Spleen (tissue), 11 donors: ENCODE results near the gene KLHDC3. TPM values are rescaled to one million over a fixed set of nuclear protein-coding genes. Genes with fewer than 3 reads are reported as not detected.

Experiments
- DNase-seq: peaks from one replicate; pipeline ENCODE4 v3.0.0-alpha.2; 2020
- H3K27ac ChIP-seq, 8 donors: fragments of 200-600 bp; sonication (generic) in 7 of 8; 1 replicate in 4 of 8; 2 replicates in 4 of 8; pipeline versions ENCODE4 v1.5.0 to v1.8.0; 2016 to 2021; ENCODE audit warnings: inconsistent platforms in 4 of 8, mild to moderate bottlenecking in 4 of 8, moderate library complexity in 1 of 8
- H3K27me3 ChIP-seq, 7 donors: fragments of 200-600 bp; sonication (generic) in 6 of 7; replicated peaks in 1 of 7; 1 replicate in 4 of 7; 2 replicates in 3 of 7; pipeline versions ENCODE4 v1.5.0 to v1.8.0; 2016 to 2021; ENCODE audit warnings: inconsistent platforms in 3 of 7, mild to moderate bottlenecking in 1 of 7
- H3K36me3 ChIP-seq, 6 donors: fragments of 200-600 bp; sonication (generic) in 5 of 6; 1 replicate in 4 of 6; 2 replicates in 2 of 6; pipeline versions ENCODE4 v1.5.0 to v1.8.0; 2016 to 2021; ENCODE audit warnings: inconsistent platforms in 2 of 6
- H3K4me1 ChIP-seq, 6 donors: fragments of 200-600 bp; sonication (generic) in 5 of 6; 1 replicate in 3 of 6; 2 replicates in 3 of 6; pipeline versions ENCODE4 v1.5.0 to v1.8.0; 2016 to 2021; ENCODE audit warnings: inconsistent platforms in 3 of 6
- H3K4me3 ChIP-seq, 8 donors: fragments of 200-600 bp; sonication (generic) in 7 of 8; 1 replicate in 4 of 8; 2 replicates in 4 of 8; pipeline versions ENCODE4 v1.5.0 to v1.8.0; 2016 to 2021; ENCODE audit warnings: inconsistent platforms in 4 of 8, mild to moderate bottlenecking in 4 of 8, moderate library complexity in 2 of 8
- H3K9me3 ChIP-seq, 8 donors: fragments of 200-600 bp; sonication (generic) in 7 of 8; 1 replicate in 4 of 8; 2 replicates in 4 of 8; pipeline versions ENCODE4 v1.5.0 to v1.8.0; 2016 to 2021; ENCODE audit warnings: inconsistent platforms in 4 of 8
- POLR2A ChIP-seq, 3 donors: fragments of 450-650 bp; IDR thresholded peaks; one replicate each; pipeline ENCODE4 v1.5.1; 2017; ENCODE audit warnings: antibody characterized with exemption in 3 of 3, mild to moderate bottlenecking in 1 of 3
- POLR2AphosphoS5 ChIP-seq, 3 donors: sonication (generic); formaldehyde crosslinking; IDR thresholded peaks; one replicate each; pipeline ENCODE4 v1.5.1; 2017; ENCODE audit warnings: antibody characterized with exemption in 3 of 3
- WGBS, 5 donors: extraction: QIAGEN DNeasy Blood & Tissue Kit in 3 of 5; methylation state at CpG; one replicate each; pipeline versions ENCODE4 v1.1.5 to v1.1.7; 2013 to 2018; 5-methylcytosine and 5-hydroxymethylcytosine counted together
- intact Hi-C: fragments of 100-400 bp; cut with DNase I; formaldehyde crosslinking; loops from one replicate; pipeline ENCODE4 v1.15.0; 2023; ENCODE audit warnings: low total_unique reads
- polyA plus RNA-seq, 3 donors: library from polyadenylated mRNA; stranded (reverse); fragments of 200-250 nt; gene quantifications; one replicate each; pipeline ENCODE4 v1.2.1, GENCODE V29; 2013
- total RNA-seq, 7 donors: library from RNA; depleted of rRNA in 3 of 7; stranded (reverse); fragments of >200 nt in 3 of 7; fragmentation: NEBNext Ultra II Directional in 4 of 7; extraction: Animal tissue kit (Norgen Biotek cat#: 25700) in 4 of 7; gene quantifications; one replicate each; pipeline versions ENCODE4 v1.1.0 to v1.2.1, GENCODE V29; 2016 to 2021
- TF ChIP-seq, protein P1 (sequence below), 11 experiments: fragments of 200-600 bp in 7 of 11; fragments of 450-650 bp in 4 of 11; sonication (generic) in 4 of 11; IDR thresholded peaks in 8 of 11; conservative IDR thresholded peaks in 3 of 11; 1 replicate in 7 of 11; 2 replicates in 4 of 11; pipeline versions ENCODE4 v1.4.0 to v1.8.0; 2016 to 2021; ENCODE audit warnings: antibody characterized with exemption in 11 of 11, inconsistent platforms in 4 of 11, mild to moderate bottlenecking in 1 of 11
- donor health status: healthy with polysubstance abuse.
- donor health status: DM: no; HTN: no; CAD: no; lungs with moderate emphysema.
- donor health status: DM: no; HTN: no; CAD: no.
- donor health status: Bipolar disorder and iron deficiency.
- donor health status: healthy.
- donor health status: DM: no; HTN: no; CAD: no.
- donor health status: DM: yes; HTN: yes; CAD: no.

Gene KLHDC3
- total and polyA plus RNA-seq, 10 donors = 37.3 to 89.2 (median 66.0) TPM

DNA sequence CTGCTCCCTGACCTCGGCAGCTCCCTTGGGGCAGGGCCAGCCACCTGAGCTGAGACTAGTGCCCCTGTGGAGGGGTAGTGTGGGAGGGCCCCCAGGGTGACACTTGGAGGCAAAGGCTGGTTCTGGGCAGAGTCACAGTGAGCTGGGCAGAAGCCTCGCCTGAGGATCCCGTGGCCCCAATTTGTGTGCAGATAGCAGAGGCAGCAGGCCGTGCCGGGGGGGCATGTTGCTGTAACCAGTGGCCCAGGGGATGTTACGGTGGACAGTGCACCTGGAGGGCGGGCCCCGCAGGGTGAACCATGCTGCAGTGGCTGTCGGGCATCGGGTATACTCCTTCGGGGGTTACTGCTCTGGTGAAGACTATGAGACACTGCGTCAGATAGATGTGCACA, 2.9 kb downstream of the KLHDC3 start:
- DNase-seq = peak; percentile 75
- TF ChIP-seq, protein P1, sequence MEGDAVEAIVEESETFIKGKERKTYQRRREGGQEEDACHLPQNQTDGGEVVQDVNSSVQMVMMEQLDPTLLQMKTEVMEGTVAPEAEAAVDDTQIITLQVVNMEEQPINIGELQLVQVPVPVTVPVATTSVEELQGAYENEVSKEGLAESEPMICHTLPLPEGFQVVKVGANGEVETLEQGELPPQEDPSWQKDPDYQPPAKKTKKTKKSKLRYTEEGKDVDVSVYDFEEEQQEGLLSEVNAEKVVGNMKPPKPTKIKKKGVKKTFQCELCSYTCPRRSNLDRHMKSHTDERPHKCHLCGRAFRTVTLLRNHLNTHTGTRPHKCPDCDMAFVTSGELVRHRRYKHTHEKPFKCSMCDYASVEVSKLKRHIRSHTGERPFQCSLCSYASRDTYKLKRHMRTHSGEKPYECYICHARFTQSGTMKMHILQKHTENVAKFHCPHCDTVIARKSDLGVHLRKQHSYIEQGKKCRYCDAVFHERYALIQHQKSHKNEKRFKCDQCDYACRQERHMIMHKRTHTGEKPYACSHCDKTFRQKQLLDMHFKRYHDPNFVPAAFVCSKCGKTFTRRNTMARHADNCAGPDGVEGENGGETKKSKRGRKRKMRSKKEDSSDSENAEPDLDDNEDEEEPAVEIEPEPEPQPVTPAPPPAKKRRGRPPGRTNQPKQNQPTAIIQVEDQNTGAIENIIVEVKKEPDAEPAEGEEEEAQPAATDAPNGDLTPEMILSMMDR (IDR thresholded peaks at IDR 0.05 in 8 of 11, conservative IDR thresholded peaks at IDR 0.05 in 3 of 11) = no peak
- TF ChIP-seq POLR2A (IDR thresholded peaks at IDR 0.05) = no peak
- TF ChIP-seq POLR2AphosphoS5 (IDR thresholded peaks at IDR 0.05) = no peak
- H3K4me3 ChIP-seq = no peak overlapping the region
- peaks cover 43 to 71% (median 56%) of the 10 kb centered on the region in 6 donors for H3K4me1 ChIP-seq
- WGBS, 5 donors = 79 to 96% (median 93%) methylated on average over 12 of the region's 12 CpGs
- H3K36me3 ChIP-seq = peaks cover 0 to 58% (median 32%) of the 10 kb centered on the region in 6 donors
- intact Hi-C loops = no loop called here
- H3K9me3 ChIP-seq = no peaks in the 10 kb centered on the region
- H3K27me3 ChIP-seq = no peaks in the 10 kb centered on the region
- H3K27ac ChIP-seq = peak overlapping the region in 3 of 8 donors; percentile 9 to 90 (median 27)

DNA sequence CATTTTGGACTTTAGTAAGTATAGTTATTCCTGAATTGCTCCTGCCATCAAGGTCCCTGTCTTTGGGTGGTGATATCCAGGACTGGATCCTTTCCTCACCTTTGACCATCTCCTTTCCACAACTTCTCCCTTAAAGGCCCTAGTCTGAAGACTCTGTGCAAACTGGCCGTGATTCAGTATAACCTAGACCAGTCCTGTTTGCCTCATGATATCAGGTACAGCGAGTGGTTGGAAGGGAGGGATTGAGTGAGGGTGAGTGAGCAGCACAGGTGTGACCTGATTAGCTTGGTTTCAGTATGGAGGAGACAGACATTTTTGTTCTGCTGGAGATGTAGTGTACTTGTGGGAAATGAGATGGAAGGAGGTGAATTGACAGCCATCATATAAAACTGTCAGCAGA, 5.1 kb downstream of the KLHDC3 start:
- no peak for DNase-seq
- H3K4me3 ChIP-seq = no peak overlapping the region
- no peaks in the 10 kb centered on the region for H3K27me3 ChIP-seq
- WGBS, 5 donors = 93 to 98% (median 93%) methylated on average over 2 of the region's 2 CpGs
- H3K36me3 ChIP-seq = peaks cover 0 to 63% (median 28%) of the 10 kb centered on the region in 6 donors
- H3K9me3 ChIP-seq = no peaks in the 10 kb centered on the region
- H3K4me1 ChIP-seq = peaks cover 40 to 77% (median 62%) of the 10 kb centered on the region in 6 donors
- no peak for TF ChIP-seq POLR2AphosphoS5 (IDR thresholded peaks at IDR 0.05)
- TF ChIP-seq, protein P1 (IDR thresholded peaks at IDR 0.05 in 8 of 11, conservative IDR thresholded peaks at IDR 0.05 in 3 of 11) = no peak
- intact Hi-C loops = no loop called here
- no peak overlapping the region for H3K27ac ChIP-seq

DNA sequence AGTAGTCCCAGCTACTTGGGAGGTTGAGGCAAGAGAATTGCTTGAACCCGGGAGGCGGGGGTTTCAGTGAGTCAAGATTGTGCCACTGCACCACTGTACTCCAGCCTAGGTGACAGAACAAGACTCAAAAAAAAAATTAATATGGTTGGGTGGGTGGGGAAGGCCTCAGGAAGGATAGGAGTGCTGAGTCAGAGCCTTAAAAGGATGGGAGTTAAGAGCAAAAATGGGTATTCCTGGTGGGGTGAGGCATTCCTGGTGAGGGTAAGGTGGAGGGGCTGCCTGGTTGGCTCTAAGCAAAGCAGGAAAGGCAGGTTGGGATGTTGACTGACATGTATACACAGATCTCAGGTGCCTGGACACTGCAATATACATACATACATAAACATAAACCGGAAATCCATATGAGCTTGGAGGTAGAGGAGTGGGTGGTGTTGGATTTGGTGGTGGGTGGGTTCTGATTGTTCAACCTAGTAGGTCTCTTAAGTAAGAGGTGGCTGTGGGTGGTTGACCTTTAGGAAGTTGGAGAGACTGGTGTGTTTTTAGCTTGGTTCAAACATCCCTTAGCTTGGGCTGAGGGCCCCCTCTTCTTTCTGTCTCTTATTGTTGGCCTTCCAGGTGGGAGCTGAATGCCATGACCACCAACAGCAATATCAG, 6.1 kb downstream of the KLHDC3 start:
- H3K4me3 ChIP-seq = no peak overlapping the region
- 95 to 99% (median 97%) methylated on average over 3 of the region's 3 CpGs for WGBS, 5 donors
- peaks cover 33 to 76% (median 57%) of the 10 kb centered on the region in 6 donors for H3K4me1 ChIP-seq
- no peaks in the 10 kb centered on the region for H3K27me3 ChIP-seq
- DNase-seq = no peak
- TF ChIP-seq POLR2A (IDR thresholded peaks at IDR 0.05) (no peak), POLR2AphosphoS5 (IDR thresholded peaks at IDR 0.05) (no peak)
- TF ChIP-seq, protein P1 (IDR thresholded peaks at IDR 0.05 in 8 of 11, conservative IDR thresholded peaks at IDR 0.05 in 3 of 11) = no peak
- intact Hi-C loops = no loop called here
- peak overlapping the region in 4 of 8 donors; percentile 90 to 95 (median 93) for H3K27ac ChIP-seq
- peaks cover 0 to 73% (median 34%) of the 10 kb centered on the region in 6 donors for H3K36me3 ChIP-seq
- no peaks in the 10 kb centered on the region for H3K9me3 ChIP-seq

DNA sequence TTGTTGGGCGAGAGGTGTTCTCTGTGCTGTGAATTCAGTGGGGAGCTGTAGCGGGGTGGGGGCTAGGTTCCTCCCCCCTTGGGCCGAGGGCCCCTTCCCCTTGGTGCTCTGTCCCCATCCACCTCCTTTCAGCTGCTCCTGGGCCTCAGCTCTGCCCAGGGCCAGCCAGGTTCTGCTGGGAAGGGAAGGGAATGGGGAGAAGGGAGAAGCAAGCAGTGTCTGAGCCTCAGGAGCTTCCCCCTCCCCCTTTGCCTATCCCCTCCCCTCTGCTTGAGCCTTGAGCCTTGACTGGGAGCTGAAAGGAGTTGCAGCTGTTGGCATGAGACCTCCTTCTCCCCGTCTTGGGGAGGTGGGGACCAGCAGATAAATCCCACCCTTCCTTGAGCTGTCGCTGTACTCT, 6.8 kb downstream of the KLHDC3 start:
- Histone ChIP-seq H3K4me1 (peaks cover 29 to 69% (median 50%) of the 10 kb centered on the region in 6 donors), H3K4me3 (peak overlapping the region; percentile 72 to 99 (median 98)), H3K27ac (peak overlapping the region; percentile 81 to 95 (median 90)), H3K36me3 (peaks cover 0 to 79% (median 41%) of the 10 kb centered on the region in 6 donors), H3K27me3 (no peaks in the 10 kb centered on the region), H3K9me3 (no peaks in the 10 kb centered on the region)
- TF ChIP-seq, protein P1 (IDR thresholded peaks at IDR 0.05 in 8 of 11, conservative IDR thresholded peaks at IDR 0.05 in 3 of 11) = no peak
- TF ChIP-seq POLR2A (IDR thresholded peaks at IDR 0.05) (no peak), POLR2AphosphoS5 (IDR thresholded peaks at IDR 0.05) (no peak)
- WGBS, 5 donors = 49 to 74% (median 70%) methylated on average over 3 to 5 of the region's 5 CpGs
- intact Hi-C loops = no loop called here
- DNase-seq = no peak
